GM13977 (cell line): ENCODE results near the gene F2RL2.

Experiments used
- DNase-seq: peaks from one replicate; pipeline ENCODE4 v3.0.0; 2012; ENCODE audit warnings: low spot score
- CTCF ChIP-seq: IDR thresholded peaks from 2 replicates; pipeline ENCODE4 v1.5.1; 2012; ENCODE audit warnings: mild to moderate bottlenecking, control low read depth; ENCODE audit not compliant: insufficient read depth; ENCODE audit errors: extremely low read depth, missing control alignments
- in situ Hi-C: fragments of 300-500 bp; cut with MboI; formaldehyde crosslinking; loops from one replicate; pipeline ENCODE4 v1.12.0; 2022; ENCODE audit warnings: low sequenced_read_pairs, low pct_unique_long_range_greater_than_20kb, mixed read lengths, inconsistent platforms; ENCODE audit not compliant: unreplicated experiment

Gene F2RL2

DNA sequence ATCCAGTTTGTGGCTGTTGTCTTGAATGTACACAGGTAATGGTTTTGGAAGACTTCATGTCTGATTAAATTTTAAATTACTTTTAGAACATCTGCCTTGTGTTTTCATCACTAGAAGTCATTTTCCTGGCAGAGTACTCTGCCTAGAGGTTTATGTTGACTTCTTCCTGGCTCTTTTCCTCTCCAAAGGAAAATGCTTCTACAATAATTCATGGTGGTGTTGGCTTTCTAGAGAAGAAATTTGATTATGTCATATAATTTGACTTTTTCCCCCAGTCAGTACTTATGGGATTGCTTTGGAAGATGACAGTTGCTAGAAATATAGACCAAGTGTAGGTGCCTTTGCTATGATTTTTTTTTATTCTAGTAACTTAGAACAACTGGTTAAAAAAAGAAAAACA, 46.8 kb downstream of the F2RL2 start:
- no peak for TF ChIP-seq CTCF

GRCh38 chr5:76571559-76571958, 51.6 kb downstream of the F2RL2 start:
- TF ChIP-seq CTCF: peak; percentile 6
- in situ Hi-C loops: no loop called here
- DNase-seq: no peak

More for the DNA sequence above, 46.8 kb downstream of the F2RL2 start:
- no peak for DNase-seq
- in situ Hi-C loops: no loop called here

GRCh38 chr5:76570153-76570552, 53.0 kb downstream of the F2RL2 start:
- no peak for TF ChIP-seq CTCF
- in situ Hi-C loops: no loop called here
- no peak for DNase-seq
